ENCODE data around the gene POU2AF1. TPM values are rescaled to one million over a fixed set of nuclear protein-coding genes. Genes with fewer than 3 reads are reported as not detected.

POU2AF1 gene
- total and polyA plus RNA-seq, 2 of the 13 experiments (the other 11 are each of a cell fraction or from before 2014, with no cell fraction given), result 1.9 to 3.6 TPM

GRCh38 chr11:111351374-111352055, 27.6 kb downstream of the POU2AF1 start (continued):
- TF ChIP-seq, protein P1, sequence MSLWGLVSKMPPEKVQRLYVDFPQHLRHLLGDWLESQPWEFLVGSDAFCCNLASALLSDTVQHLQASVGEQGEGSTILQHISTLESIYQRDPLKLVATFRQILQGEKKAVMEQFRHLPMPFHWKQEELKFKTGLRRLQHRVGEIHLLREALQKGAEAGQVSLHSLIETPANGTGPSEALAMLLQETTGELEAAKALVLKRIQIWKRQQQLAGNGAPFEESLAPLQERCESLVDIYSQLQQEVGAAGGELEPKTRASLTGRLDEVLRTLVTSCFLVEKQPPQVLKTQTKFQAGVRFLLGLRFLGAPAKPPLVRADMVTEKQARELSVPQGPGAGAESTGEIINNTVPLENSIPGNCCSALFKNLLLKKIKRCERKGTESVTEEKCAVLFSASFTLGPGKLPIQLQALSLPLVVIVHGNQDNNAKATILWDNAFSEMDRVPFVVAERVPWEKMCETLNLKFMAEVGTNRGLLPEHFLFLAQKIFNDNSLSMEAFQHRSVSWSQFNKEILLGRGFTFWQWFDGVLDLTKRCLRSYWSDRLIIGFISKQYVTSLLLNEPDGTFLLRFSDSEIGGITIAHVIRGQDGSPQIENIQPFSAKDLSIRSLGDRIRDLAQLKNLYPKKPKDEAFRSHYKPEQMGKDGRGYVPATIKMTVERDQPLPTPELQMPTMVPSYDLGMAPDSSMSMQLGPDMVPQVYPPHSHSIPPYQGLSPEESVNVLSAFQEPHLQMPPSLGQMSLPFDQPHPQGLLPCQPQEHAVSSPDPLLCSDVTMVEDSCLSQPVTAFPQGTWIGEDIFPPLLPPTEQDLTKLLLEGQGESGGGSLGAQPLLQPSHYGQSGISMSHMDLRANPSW (CRISPR knock-in tag; IDR thresholded peaks at IDR 0.05; ENCODE audit: borderline replicate concordance), result no peak
- TF ChIP-seq MIER2 (CRISPR knock-in tag; IDR thresholded peaks at IDR 0.05), result peak; percentile 34; the same call in 1 of the 2 replicates
- TF ChIP-seq TFAP4 (IDR thresholded peaks at IDR 0.05; ENCODE audit: borderline replicate concordance, low read depth), result no peak
- TF ChIP-seq CEBPG (CRISPR knock-in tag; IDR thresholded peaks at IDR 0.05), result peak; percentile 7; the same call in 1 of the 2 replicates
- TF ChIP-seq CREBL2 (CRISPR knock-in tag; IDR thresholded peaks at IDR 0.05; ENCODE audit: borderline replicate concordance), result no peak
- TF ChIP-seq MTERF4 (CRISPR knock-in tag; IDR thresholded peaks at IDR 0.05), result no peak
- no peak for TF ChIP-seq PBX3 (CRISPR knock-in tag; IDR thresholded peaks at IDR 0.05; ENCODE audit: borderline replicate concordance)
- TF ChIP-seq ZNF724P (CRISPR knock-in tag; IDR thresholded peaks at IDR 0.05; ENCODE audit: borderline replicate concordance), result no peak
- TF ChIP-seq ZNF569 (CRISPR knock-in tag; IDR thresholded peaks at IDR 0.05; ENCODE audit: borderline replicate concordance), result no peak
- TF ChIP-seq YEATS4 (CRISPR knock-in tag; IDR thresholded peaks at IDR 0.05; ENCODE audit: borderline replicate concordance), result no peak
- no peak for TF ChIP-seq SP1 (IDR thresholded peaks at IDR 0.05)
- no peak for TF ChIP-seq SP1 (CRISPR knock-in tag; IDR thresholded peaks at IDR 0.05)
- TF ChIP-seq GTF3A (CRISPR knock-in tag; conservative IDR thresholded peaks at IDR 0.05), result no peak
- no peak for TF ChIP-seq ZNF282 (IDR thresholded peaks at IDR 0.05; ENCODE audit: partially characterized antibody)
- no peak for TF ChIP-seq RNF2 (conservative IDR thresholded peaks at IDR 0.05; ENCODE audit: low read depth)
- TF ChIP-seq RORA (CRISPR knock-in tag; IDR thresholded peaks at IDR 0.05), result no peak
- no peak for TF ChIP-seq RAD51 (IDR thresholded peaks at IDR 0.05; ENCODE audit: borderline replicate concordance)
- no peak for TF ChIP-seq ZNF749 (CRISPR knock-in tag; IDR thresholded peaks at IDR 0.05; ENCODE audit: borderline replicate concordance)
- no peak for TF ChIP-seq AGO2 (optimal IDR thresholded peaks at IDR 0.05; ENCODE audit: low read depth, low read length)
- peak; percentile 70; the same call in 1 of the 2 replicates for TF ChIP-seq ZBTB7B (CRISPR knock-in tag; IDR thresholded peaks at IDR 0.05)
- no peak for TF ChIP-seq KDM2A (CRISPR knock-in tag; IDR thresholded peaks at IDR 0.05; ENCODE audit: borderline replicate concordance, low read depth)
